EL (cell line): ENCODE data around the gene FGGY.
A peak's percentile ranks its signal among the peaks of the same experiment; 100 is the strongest.
"Not testable (repeated sequence)": the region's sequence is repeated elsewhere in the genome, so short reads cannot be mapped to it uniquely, and the experiment has no call there.

Experiments
- DNase-seq: peaks from one replicate; pipeline ENCODE4 v3.0.0-alpha.2; 2016

FGGY gene

DNA sequence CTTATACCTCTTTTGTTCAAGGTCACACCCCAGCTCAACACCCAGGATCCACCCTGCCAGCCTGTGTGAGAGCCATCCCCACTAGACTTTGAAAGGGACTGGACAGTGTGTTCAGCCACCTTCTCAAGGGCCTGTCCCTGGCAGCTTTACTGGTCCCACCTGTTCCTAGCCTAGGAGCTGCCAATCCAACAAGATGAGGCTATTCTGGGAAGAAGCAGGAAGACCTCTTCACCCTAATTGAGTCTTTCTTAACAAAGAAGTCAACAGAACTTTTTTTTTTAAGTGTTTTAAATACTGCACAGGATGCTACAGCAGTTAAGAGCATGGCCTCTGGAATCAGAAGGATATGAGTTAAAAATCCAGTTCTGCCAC is 422.1 kb downstream of the FGGY start:
- DNase-seq, result no peak

DNA sequence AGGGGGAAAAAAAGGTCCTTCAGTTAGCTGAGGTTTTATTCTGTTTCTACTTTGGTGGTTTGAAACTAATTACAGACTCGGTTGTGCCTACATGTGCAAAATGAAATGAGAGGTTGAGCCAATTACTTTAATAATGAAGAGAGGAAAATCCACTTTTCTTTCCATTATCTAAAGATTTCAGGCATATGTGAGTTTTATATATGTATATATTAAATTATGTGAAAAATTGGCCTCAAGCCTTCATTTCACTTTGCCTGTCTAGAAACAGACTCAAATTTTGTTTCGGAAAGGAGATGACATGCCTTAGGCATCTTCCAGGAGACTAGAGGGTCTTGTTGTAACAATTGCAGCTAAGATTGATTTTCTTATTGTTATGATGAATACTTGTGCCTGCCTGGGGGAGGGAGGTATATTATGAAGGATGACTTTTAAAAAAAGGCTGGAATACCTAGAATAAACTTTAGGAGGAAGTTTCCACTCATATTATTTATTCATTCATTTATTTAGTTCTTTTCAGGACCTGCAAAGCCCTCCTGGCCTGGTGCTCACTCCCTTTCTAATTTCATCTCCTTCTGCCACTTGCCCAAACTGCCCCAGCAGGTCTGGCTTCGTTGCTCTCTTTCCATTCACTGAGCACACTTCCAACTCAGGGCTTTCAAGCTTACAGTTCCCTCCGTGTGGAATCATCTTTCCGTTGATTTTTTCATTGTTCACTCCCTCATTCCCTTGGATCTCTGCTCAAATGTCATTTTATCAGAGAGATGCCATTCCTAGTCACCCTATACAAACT is 423.6 kb downstream of the FGGY start:
- no peak for DNase-seq

DNA sequence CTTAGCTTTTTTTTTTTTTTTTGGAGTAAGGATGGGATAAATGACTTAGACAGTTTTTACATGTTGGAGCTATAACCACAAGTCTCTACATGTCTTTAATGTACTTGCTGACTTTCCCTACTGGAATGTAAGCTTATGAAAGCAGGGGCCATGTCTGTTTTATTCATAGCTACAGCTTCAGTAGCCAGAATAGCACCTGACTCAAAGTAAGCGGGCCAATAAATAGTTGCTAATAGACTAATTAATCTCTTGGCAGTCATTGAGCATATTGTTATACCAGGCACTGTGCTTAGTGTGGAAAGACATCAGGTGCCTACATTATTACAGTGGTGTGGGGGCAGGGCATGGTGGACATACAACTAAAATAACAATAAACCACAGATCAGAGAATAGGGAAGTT is 433.4 kb downstream of the FGGY start:
- peak; percentile 77 for DNase-seq

DNA sequence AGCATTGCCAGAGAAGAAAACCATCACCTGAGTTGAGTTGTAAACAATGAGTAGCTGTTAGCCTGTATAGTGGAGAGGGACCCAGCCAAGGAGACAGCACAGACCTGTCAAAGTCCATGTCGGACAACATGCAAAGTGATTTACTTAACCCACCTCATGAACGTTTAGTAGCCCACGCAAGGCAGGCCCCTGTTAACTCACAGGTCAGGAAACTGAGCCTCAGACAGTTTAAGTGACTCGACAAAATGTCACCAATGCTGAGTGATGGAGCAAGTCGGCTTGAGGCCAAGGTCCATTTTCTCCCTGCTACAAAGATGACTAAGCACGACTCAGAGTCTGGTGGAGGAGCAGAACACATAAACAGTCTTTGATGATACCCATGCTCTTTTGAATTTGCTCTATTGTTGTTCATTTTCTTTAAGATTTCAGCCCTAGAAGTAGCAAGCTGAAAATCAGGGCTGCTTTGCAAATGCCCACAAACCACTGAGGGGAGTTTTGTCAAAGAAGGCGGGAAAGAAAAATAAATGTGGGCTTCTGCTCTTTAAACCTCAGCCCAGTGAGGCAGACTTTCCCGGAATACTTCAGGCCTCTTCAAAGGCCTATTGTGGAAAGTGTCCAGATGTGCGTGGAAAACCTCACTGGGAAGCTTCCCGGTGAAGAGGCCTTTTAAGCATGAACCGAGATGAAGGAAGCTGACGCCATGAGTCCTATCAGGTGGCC is 434.0 kb downstream of the FGGY start:
- peak; percentile 90 for DNase-seq

DNA sequence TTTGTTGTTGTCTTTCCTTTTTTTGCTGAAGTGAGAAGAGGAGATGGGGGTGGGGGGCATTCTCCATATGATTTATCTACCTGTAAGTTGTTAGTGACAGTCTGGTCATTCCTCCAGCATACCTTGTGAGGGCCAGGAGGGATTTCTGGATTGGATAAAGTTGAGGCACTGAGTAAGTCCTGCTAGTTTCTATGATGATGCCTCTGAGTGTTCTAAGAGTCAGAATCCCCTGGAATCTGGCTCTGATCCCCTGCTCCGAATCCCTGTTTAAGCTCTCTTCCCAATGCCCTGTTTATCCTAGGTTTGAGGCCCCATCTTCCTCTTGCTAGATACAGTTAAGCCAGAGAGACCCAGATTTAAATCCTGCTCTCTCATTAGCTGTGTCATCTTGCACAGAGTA is 434.7 kb downstream of the FGGY start:
- no peak for DNase-seq

DNA sequence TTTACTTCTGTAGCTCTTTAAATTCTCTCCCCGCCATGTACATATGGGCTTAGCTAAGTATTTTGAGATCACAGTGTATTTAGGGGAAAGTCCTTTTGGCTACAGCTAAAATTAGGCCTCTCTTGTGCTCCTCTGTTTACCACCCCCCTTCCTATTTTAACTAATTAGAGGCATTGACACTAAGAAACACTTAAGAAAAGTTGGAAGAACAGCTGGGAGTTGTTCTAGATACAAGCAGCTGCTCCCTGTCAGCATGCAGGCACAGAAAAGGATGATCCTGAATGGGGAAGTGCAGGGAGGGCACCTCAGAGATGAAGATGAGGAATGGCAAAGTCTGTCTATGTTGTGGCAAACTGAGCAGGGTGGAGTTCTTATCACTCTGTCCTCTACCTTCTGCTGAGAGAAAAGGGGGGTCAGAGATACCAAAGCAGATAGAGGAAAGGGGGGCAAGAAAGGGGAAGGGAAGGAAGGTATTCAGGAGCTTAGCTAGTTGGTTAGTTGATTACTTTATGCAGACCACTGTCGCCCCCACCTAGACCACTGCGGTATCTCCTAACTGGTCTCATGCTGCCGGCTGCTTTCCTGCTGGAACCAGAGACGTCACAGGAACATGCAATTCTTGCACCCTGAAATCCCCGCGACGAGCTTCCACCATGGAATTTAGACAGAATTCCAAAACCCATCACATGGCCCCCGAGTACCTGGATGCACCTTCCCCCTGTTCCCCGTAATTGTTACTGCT is 435.5 kb downstream of the FGGY start:
- no peak for DNase-seq

DNA sequence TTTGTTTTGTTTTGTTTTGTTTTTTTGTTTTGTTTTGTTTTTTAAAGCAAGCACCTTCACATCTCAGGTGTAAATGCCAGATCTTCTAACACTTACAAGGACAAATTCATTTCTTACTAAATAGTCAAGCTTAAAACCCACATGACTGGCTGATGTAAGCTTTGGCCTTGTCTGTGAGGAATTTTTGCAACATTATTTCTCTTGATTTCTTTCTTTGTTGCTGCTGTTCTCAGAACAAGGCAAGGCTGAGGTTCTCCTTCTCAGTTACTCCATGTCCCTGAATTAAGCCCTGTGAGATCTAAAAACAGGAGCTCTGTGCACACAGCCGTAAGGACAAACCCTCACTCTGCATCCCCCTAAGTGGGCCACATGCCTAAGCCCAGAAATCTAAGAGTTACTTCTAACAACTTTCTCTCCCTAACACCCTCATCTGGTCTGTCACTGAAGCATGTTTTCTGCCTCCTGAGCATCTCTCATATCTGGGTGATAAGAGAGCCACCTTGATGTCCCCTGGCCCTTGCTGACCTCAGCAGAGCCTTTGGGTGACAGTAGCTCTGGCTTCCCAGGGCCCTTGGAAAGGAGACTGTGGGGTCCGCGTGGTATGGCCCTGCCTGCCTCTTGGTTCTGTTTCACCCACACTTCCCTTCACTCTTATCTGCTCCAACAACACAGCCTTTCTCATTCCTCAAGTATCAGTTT is 436.7 kb downstream of the FGGY start:
- no peak for DNase-seq

DNA sequence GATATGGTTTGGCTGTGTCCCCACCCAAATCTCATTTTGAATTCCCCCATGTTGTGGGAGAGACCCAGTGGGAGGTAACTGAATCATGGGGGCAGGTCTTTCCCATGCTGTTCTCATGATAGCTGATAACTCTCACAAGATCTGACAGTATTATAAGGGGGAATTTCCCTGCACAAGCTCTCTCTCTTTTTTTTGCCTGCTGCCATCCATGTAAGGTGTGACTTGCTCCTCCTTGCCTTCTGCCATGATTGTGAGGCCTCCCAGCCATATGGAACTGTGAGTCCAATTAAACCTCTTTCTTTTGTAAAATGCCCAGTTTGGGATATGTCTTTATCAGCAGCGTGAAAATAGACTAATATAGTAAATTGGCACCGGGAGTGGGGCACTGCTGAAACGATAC is 439.0 kb downstream of the FGGY start:
- not testable (repeated sequence) for DNase-seq

DNA sequence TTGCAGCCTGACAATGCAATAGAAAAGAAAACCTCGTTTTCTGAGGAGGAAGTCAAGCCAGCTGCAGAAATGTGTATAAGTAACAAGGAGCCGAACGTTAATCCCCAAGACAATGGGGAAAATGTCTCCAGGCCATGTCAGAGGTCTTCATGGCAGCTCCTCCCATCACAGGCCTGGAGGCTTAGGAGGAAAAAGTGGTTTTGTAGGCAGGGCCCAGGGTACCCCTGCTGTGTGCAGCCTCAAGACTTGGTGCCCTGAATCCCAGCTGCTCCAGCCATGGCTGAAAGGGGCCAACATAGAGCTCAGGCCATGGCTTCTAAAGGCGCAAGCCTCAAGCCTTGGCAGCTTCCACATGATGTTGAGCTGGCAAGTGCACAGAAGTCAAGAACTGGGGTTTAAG is 439.9 kb downstream of the FGGY start:
- no peak for DNase-seq

DNA sequence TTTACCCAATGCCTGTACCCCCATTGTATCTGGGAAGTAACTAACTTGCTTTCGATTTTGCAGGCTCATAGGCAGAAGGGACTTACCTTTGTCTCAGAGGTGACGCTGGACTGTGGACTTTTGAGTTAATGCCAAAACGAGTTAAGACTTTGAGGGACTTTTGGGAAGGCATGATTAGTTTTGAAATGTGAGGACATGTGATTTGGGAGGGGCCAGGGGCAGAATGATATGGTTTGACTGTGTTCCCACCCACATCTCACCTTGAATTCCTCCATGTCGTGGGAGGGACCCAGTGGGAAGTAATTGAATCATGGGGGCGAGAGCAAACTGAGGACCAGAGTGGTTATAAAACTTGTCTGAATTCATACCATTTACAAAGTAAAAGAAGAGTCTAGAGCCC is 440.7 kb downstream of the FGGY start:
- no peak for DNase-seq

DNA sequence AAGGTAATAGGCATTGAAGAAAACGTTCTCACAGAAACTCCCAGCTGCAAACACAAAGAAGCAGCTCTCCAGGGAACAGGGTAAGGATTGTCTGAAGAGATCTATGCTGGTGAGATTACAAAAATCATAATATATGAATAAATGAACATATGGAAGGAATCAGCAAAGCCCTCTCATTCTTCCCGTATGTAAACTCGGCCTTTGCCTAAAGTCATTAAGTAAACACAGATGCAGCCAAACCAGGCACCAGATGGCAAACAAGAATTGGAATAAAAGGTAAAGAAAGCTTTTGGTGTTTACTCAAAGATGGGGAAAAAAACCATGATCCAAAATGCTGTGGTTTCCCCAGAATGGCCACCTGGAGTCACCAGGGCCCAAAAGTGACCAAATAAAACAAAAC is 441.3 kb downstream of the FGGY start:
- DNase-seq, result peak; percentile 49

DNA sequence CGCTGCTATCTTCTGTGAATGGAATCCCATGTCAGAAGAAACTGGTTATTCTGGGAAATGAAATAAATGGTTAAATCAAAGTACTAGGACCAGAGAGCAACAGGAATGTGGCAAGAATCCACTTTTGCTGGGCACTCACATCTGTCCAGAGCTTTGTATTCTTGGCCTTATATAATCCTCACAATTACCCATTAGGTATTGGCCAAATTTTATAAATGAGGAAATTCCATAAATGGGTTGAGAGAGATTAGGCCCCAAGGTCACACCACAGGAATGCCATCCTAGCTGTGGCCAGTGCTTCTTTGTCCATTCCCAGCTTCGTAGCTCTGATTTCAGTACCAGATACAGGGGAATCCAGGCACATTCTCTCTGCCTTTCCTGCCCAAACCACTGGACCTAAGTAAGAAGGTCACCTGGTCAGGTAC is 441.7 kb downstream of the FGGY start:
- peak; percentile 85 for DNase-seq

DNA sequence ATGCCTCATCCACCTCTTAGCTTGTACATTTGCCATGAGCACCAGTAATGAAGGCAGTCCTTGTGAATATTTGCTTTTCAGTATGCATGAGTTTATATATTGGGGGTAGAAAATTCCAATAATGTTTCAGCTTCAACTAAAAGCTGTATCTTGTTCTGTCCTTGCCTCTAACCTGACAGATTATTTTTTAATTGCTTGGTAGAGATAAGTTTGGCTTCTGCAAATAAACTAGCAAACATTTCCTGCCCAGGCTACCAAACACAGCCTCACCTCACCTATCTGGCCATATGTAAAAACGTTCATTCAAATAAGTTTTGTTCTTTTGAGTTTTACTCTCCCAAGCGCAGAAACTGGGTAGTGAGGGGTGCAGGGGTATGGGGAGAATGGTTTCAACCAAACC is 442.2 kb downstream of the FGGY start:
- no peak for DNase-seq

DNA sequence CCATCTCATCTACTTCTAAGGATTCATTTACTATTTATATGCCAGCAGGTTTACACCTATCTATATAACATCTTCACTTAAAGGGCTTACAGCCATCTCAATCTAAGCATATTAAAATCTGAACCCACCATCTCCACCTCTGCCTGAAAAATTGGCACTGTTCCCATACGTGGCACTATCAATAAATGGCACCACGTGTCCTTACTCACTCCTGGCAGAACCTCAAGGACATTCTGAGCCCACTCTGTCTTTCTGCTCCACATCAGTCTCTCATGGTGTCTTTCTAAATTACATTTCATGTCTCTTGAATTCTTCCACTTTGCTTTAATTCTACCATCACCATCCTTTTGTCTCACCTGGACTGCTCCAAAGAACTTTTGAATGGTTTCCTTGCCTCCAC is 445.6 kb downstream of the FGGY start:
- DNase-seq, result no peak

DNA sequence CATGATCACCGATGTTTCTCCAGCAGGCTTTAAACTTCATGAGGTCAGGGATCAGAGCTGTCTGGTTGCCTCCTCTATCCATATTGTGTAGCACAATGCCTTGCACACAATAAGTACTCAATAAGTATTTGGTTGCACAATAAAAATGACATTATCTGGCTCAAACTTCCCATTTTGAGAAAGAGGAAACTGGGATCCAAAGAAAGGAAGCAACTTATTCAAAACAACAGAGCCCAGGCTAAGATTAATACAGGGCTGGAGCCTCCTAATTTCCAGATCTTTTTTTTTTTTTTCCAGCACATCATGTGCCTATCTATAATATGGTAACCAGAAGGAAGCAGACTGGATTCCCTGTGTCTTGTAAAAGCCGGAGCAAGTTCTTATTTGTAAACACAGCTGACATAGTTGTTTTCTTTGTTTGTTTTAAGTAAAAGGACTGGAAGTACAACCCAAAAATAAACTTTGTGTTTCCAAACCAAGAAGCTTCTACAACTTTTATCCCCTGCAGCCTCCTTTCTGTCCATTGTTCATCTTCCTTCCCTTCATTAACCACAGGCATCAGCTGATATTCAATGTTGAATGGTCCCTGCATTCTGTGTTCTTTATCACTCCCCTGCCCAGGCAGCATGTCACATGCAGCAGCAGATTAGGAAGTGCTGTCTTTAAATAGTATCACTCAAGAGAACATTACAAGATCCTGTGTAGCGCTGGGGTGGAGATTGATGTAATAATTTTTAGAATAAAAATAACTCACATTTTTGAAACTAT is 446.6 kb downstream of the FGGY start:
- DNase-seq, result no peak

DNA sequence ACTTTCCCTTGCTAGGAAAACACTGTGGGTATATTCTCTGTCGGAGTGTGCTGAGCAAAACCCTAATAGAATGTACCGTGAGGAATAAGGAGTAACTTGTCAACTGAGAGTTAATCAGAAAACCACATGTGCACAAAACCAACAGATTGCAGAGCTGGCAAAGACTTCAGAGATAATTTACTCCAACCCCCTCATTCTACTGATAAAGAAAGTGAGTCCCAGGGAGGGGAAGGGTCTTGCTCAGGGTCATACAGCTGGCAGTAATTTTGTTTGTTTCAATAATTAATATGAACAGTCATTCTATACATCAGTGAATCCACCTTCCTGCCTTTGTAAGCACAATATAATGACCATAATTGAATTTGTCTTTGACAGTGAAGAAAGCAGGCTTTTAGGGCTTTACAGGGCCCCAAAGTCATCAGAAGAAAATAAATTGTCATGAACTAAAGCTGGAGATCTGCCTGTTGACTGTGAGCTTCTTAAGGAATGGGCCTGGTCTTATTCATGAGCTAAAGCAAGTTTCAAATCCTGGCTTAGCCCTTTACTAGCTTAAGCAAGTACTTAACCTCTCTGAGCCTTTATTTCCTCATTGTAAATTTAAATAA is 450.6 kb downstream of the FGGY start:
- DNase-seq, result no peak

DNA sequence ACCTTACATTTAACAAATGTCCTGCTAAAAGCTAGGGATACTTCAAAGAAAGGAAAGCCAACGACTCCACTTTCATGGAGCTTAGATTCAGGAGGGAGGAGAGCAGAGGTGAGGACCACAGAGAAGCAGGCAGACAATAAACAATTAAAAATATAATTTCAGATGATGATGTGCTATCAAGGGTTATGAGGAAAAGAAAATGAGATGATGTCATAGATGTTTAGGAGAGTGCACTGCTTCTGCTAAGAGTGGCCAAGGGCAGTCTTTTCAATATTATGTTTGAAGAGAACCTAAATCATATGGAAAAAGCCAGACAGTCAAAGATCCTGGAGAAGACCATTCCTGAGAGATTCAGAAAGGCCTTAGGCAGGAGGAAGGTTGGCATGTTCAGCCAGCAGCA is 451.2 kb downstream of the FGGY start:
- DNase-seq, result no peak

DNA sequence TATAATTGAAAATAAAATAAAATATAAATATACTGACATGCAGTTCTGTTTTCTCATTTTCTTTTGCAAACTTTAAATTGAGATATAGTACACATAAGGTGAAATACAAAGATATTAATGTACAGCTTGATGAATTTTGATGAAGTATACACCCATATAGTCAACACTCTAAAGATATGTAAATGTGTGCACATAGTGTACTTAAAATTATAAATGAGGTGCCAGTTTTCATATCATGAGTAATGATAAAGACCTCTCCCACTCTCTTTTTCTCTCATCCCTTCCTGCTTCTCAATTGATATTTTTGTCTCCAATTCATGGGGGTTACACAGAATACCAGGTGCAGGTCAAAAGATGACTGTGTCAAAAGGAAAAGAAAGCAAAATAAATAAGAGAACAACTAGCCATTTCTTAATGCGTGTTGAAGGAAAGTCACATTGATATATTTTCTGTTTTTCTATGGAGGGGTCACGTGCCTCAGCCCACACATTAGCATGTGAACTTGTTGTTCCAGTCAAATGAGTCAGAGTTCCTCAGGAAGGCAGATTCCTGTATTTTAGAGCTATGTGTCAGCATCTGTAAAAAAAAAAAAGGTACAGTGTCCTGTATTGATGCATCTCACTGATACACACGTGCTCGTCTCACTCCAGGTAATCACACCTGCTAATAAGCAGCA is 453.6 kb downstream of the FGGY start:
- peak; percentile 82 for DNase-seq

DNA sequence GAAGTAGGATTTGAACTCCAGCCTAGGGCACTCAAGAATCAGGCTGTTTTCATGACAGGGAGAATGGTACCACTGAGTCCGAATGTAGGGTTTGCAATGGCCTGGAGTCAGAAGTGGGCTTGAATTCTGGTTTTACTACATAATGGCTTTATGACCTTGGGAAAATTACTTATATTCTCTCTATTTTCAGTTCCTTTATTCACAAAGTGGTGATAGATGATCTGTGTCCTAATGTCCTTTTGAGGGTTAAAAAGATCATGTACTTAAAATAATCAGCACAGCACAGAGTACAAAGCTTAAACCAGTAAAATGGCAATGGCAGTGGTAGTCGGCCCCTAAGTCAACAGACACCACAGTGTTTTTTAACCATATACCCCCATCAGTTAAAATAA is 454.1 kb downstream of the FGGY start:
- DNase-seq, result no peak

DNA sequence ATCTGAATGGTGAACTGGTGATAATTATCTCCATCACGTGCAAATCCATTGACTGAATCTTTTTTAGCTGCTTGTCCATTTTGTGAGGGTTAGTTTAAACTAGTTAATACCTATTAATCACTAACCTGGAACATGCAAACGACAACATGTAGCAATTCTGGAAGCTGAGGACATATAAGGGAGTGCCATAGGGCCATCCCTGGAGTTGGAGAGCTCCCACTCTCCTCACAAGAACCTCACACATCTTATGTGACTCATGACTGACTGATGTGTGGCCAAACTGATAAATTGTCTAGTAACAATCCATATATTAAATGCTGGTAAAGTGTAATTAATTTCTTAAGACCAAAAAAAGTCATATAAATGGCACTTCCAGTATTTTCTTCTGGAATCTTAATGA is 454.9 kb downstream of the FGGY start:
- no peak for DNase-seq
